IMR-90 (cell line): Measurements from ENCODE around the gene MRPL45.

ENCODE experiments used
- BHLHE40 ChIP-seq: fragments of 150-350 bp; IDR thresholded peaks from 2 replicates; pipeline ENCODE4 v1.6.1; 2016; ENCODE audit warnings: mild to moderate bottlenecking, low read depth, low read length
- MXI1 ChIP-seq: IDR thresholded peaks from 2 replicates; pipeline ENCODE4 v1.6.1; 2012; ENCODE audit warnings: low read depth, mild to moderate bottlenecking, low read length, moderate library complexity, borderline replicate concordance
- POLR2A ChIP-seq: IDR thresholded peaks from 2 replicates; pipeline ENCODE4 v1.6.1; 2012; ENCODE audit warnings: mild to moderate bottlenecking, low read depth, low read length
- RFX5 ChIP-seq: IDR thresholded peaks from 2 replicates; pipeline ENCODE4 v1.8.0; 2012; ENCODE audit warnings: low read depth, mild to moderate bottlenecking, low read length, moderate library complexity
- TF ChIP-seq, protein P1 (sequence below): conservative IDR thresholded peaks from 2 replicates; pipeline ENCODE4 v1.5.1; 2012; ENCODE audit warnings: mild to moderate bottlenecking, low read depth, low read length, improper control_type of control experiment

- TF ChIP-seq BHLHE40: no peak
- TF ChIP-seq, protein P1, sequence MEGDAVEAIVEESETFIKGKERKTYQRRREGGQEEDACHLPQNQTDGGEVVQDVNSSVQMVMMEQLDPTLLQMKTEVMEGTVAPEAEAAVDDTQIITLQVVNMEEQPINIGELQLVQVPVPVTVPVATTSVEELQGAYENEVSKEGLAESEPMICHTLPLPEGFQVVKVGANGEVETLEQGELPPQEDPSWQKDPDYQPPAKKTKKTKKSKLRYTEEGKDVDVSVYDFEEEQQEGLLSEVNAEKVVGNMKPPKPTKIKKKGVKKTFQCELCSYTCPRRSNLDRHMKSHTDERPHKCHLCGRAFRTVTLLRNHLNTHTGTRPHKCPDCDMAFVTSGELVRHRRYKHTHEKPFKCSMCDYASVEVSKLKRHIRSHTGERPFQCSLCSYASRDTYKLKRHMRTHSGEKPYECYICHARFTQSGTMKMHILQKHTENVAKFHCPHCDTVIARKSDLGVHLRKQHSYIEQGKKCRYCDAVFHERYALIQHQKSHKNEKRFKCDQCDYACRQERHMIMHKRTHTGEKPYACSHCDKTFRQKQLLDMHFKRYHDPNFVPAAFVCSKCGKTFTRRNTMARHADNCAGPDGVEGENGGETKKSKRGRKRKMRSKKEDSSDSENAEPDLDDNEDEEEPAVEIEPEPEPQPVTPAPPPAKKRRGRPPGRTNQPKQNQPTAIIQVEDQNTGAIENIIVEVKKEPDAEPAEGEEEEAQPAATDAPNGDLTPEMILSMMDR: no peak
- TF ChIP-seq RFX5: no peak
- no peak for TF ChIP-seq POLR2A
- TF ChIP-seq MXI1: no peak
Measured at GRCh38 chr17:38361694-38362465, 64.9 kb downstream of the MRPL45 start.
